ENCODE data around the gene C1QTNF3.
"Not testable (repeated sequence)": the region's sequence is repeated elsewhere in the genome, so short reads cannot be mapped to it uniquely, and the experiment has no call there.

The C1QTNF3 gene

GRCh38 chr5:34074472-34074871, 31.5 kb upstream of the C1QTNF3 start:
- peak; percentile 5 for TF ChIP-seq CTCF (IDR thresholded peaks at IDR 0.05; ENCODE audit: poor library complexity, severe bottlenecking)
- H3K36me3 ChIP-seq (ENCODE audit: low read depth); DNase-seq (ENCODE audit: low spot score); H3K4me3 ChIP-seq (ENCODE audit: severe bottlenecking); H3K27me3 ChIP-seq (ENCODE audit: insufficient read depth, poor library complexity, severe bottlenecking); H3K4me1 ChIP-seq (ENCODE audit: insufficient read depth, poor library complexity, severe bottlenecking); H3K27ac ChIP-seq (ENCODE audit: poor library complexity, severe bottlenecking); H3K9me3 ChIP-seq (ENCODE audit: severe bottlenecking): not testable (repeated sequence)
- ATAC-seq (ENCODE audit: low read depth): peak; percentile 45; the same call in 1 of the 3 replicates

GRCh38 chr5:34074071-34074470, 31.1 kb upstream of the C1QTNF3 start:
- H3K27ac ChIP-seq (ENCODE audit: poor library complexity, severe bottlenecking); H3K4me3 ChIP-seq (ENCODE audit: severe bottlenecking); ATAC-seq (ENCODE audit: low read depth); H3K27me3 ChIP-seq (ENCODE audit: insufficient read depth, poor library complexity, severe bottlenecking); DNase-seq (ENCODE audit: low spot score); H3K4me1 ChIP-seq (ENCODE audit: insufficient read depth, poor library complexity, severe bottlenecking); H3K36me3 ChIP-seq (ENCODE audit: low read depth); H3K9me3 ChIP-seq (ENCODE audit: severe bottlenecking): not testable (repeated sequence)

- H3K27me3 ChIP-seq (ENCODE audit: insufficient read depth, poor library complexity, severe bottlenecking); DNase-seq (ENCODE audit: low spot score); ATAC-seq (ENCODE audit: low read depth); H3K4me1 ChIP-seq (ENCODE audit: insufficient read depth, poor library complexity, severe bottlenecking); H3K9me3 ChIP-seq (ENCODE audit: severe bottlenecking); H3K27ac ChIP-seq (ENCODE audit: poor library complexity, severe bottlenecking); H3K4me3 ChIP-seq (ENCODE audit: severe bottlenecking); H3K36me3 ChIP-seq (ENCODE audit: low read depth): not testable (repeated sequence)
Observed at GRCh38 chr5:34070626-34071025, 27.6 kb upstream of the C1QTNF3 start.

- TF ChIP-seq CTCF (IDR thresholded peaks at IDR 0.05; ENCODE audit: poor library complexity, severe bottlenecking): no peak
- no peaks in the 10 kb centered on the region for H3K36me3 ChIP-seq (ENCODE audit: low read depth)
- ATAC-seq (ENCODE audit: low read depth): no peak
Observed at GRCh38 chr5:34064656-34065055, 21.6 kb upstream of the C1QTNF3 start.

GRCh38 chr5:34062419-34062818, 19.4 kb upstream of the C1QTNF3 start:
- Histone ChIP-seq H3K27ac (ENCODE audit: poor library complexity, severe bottlenecking) (no peak overlapping the region), H3K36me3 (ENCODE audit: low read depth) (no peaks in the 10 kb centered on the region), H3K27me3 (ENCODE audit: insufficient read depth, poor library complexity, severe bottlenecking) (no peaks in the 10 kb centered on the region), H3K4me3 (ENCODE audit: severe bottlenecking) (no peak overlapping the region), H3K4me1 (ENCODE audit: insufficient read depth, poor library complexity, severe bottlenecking) (no peaks in the 10 kb centered on the region), H3K9me3 (ENCODE audit: severe bottlenecking) (no peaks in the 10 kb centered on the region)
- DNase-seq (ENCODE audit: low spot score): no peak
- ATAC-seq (ENCODE audit: low read depth): no peak
- no peak for TF ChIP-seq CTCF (IDR thresholded peaks at IDR 0.05; ENCODE audit: poor library complexity, severe bottlenecking)

More at GRCh38 chr5:34064656-34065055, 21.6 kb upstream of the C1QTNF3 start:
- Histone ChIP-seq H3K27ac (ENCODE audit: poor library complexity, severe bottlenecking) (no peak overlapping the region), H3K4me1 (ENCODE audit: insufficient read depth, poor library complexity, severe bottlenecking) (no peaks in the 10 kb centered on the region), H3K9me3 (ENCODE audit: severe bottlenecking) (no peaks in the 10 kb centered on the region), H3K4me3 (ENCODE audit: severe bottlenecking) (no peak overlapping the region), H3K27me3 (ENCODE audit: insufficient read depth, poor library complexity, severe bottlenecking) (no peaks in the 10 kb centered on the region)
- DNase-seq (ENCODE audit: low spot score): no peak

- DNase-seq (ENCODE audit: low spot score): no peak
- no peaks in the 10 kb centered on the region for H3K9me3 ChIP-seq (ENCODE audit: severe bottlenecking)
- TF ChIP-seq CTCF (IDR thresholded peaks at IDR 0.05; ENCODE audit: poor library complexity, severe bottlenecking): no peak
Observed at GRCh38 chr5:34061993-34062392, 19.0 kb upstream of the C1QTNF3 start.

More at GRCh38 chr5:34061993-34062392, 19.0 kb upstream of the C1QTNF3 start:
- H3K4me1 ChIP-seq (ENCODE audit: insufficient read depth, poor library complexity, severe bottlenecking): no peaks in the 10 kb centered on the region
- H3K36me3 ChIP-seq (ENCODE audit: low read depth): no peaks in the 10 kb centered on the region
- ATAC-seq (ENCODE audit: low read depth): no peak
- no peaks in the 10 kb centered on the region for H3K27me3 ChIP-seq (ENCODE audit: insufficient read depth, poor library complexity, severe bottlenecking)
- no peak overlapping the region for H3K27ac ChIP-seq (ENCODE audit: poor library complexity, severe bottlenecking)
- H3K4me3 ChIP-seq (ENCODE audit: severe bottlenecking): no peak overlapping the region

Data from RWPE2 (cell line).